ENCODE data around the gene RABAC1.

The RABAC1 gene

GRCh38 chr19:41913538-41914423 is 45.3 kb downstream of the RABAC1 start:
- no peak for DNase-seq

GRCh38 chr19:41912899-41913537 is 46.1 kb downstream of the RABAC1 start:
- no peak for DNase-seq

- DNase-seq, result no peak
Observed at GRCh38 chr19:41911889-41912731, 47.0 kb downstream of the RABAC1 start.

DNA sequence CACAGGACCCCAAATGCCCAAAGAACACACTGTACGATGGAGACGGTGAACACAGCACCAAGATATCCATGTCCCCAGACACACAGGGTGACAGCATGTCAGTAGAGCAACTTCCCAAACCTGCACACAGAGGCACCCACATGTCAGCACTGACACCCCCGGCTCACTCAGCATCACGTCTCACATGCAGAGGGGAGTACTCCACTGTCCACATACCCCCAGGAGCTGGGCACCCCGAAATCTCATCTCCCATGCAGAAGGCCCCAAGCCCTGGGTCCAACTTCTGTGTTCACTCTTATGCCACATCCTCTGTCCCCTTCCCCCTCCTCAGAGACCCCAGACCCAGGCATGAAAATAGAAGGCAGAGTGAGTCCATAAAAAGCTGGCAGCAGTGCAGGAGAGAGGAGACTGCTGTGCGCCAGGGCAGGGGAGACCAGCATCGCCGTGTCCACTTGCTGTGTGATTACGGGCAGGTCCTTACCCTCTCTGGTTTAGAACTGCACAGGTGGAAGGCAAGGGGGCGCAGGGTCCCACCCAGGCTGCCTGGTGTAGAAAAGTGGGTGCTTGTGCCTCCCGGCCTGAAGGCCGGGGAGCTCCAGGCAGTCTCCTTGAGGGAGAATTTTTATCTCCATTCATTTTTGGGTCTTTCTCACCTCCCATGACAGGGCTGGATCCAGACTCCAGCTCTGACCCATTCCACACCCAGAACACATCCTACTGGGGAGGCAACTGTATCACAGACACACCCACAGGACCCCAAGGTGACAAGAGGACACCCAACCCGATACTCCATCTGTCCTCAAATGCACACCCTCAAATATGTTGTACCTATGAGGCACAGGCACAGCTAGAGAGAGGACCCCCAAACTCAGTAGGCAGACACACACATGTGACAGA is 47.9 kb downstream of the RABAC1 start:
- no peak for DNase-seq

GRCh38 chr19:41910240-41910991 is 48.7 kb downstream of the RABAC1 start:
- DNase-seq, result no peak

GRCh38 chr19:41909706-41910105 is 49.4 kb downstream of the RABAC1 start:
- no peak for DNase-seq

GRCh38 chr19:41908724-41909464 is 50.2 kb downstream of the RABAC1 start:
- DNase-seq, result no peak

- no peak for DNase-seq
Observed at GRCh38 chr19:41907994-41908615, 51.0 kb downstream of the RABAC1 start.

DNA sequence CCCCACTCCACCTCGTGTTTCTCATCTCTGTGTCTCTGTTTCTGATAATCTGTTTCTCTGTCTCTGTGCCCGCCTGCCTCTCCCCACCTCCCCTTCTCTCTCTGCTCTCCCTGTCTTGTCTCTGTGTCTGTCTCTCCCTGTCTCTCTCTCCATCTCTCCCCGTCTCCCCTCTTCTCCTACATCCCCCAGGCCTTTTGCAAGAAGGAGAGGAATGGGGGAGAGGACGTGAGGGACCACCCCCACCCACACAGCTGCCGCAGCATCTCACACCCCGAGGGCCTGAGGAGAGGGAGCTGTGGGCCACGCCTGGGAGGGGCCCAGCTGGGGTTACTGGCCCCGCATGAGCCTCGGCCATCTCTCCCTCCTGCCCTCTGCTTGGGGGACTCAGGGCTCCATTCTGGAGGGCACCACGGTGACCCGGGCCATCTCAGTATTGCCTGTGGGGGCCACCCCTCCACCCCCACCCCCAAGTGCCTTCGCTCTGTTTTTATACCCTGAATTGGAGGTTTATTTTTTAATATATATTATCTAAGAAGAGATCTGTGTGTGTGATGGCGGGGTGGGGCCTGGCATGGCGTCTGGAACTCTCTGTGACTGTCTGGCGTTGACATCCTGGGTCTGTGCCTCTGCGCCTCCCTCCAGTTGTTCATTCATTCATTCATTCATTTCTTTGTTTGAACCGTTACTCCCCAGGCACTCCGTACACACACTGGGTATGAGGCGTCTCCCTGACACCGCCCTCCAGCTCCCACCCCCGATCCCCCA is 52.0 kb downstream of the RABAC1 start:
- no peak for DNase-seq
